Hepatocyte (in vitro differentiated cells): ENCODE results near the gene CYGB. TPM values are rescaled to one million over a fixed set of nuclear protein-coding genes. Genes with fewer than 3 reads are reported as not detected.

Experiments
- DNase-seq: peaks from one replicate; pipeline ENCODE4 v3.0.0-alpha.2; 2016; ENCODE audit warnings: low spot score
- H2AFZ ChIP-seq: fragments of 200-600 bp; sonication (generic); 2 replicates; pipeline ENCODE4 v1.6.0; 2016; ENCODE audit warnings: antibody characterized with exemption, mild to moderate bottlenecking
- H3K27ac ChIP-seq: fragments of 200-600 bp; sonication (generic); 2 replicates; pipeline ENCODE4 v1.5.1; 2016; ENCODE audit warnings: mild to moderate bottlenecking
- H3K27me3 ChIP-seq: fragments of 200-600 bp; sonication (generic); 2 replicates; pipeline ENCODE4 v1.6.1; 2016
- H3K36me3 ChIP-seq: fragments of 200-600 bp; sonication (generic); replicated peaks from 2 replicates; pipeline ENCODE4 v1.5.1; 2016; ENCODE audit warnings: low read depth; ENCODE audit not compliant: insufficient read depth
- H3K4me1 ChIP-seq: fragments of 200-600 bp; sonication (generic); 2 replicates; pipeline ENCODE4 v1.5.1; 2016; ENCODE audit warnings: mild to moderate bottlenecking, moderate library complexity; ENCODE audit not compliant: insufficient read depth
- H3K4me2 ChIP-seq: fragments of 200-600 bp; sonication (generic); 2 replicates; pipeline ENCODE4 v1.6.0; 2016
- H3K4me3 ChIP-seq: fragments of 200-600 bp; sonication (generic); 2 replicates; pipeline ENCODE4 v1.5.1; 2016; ENCODE audit warnings: mild to moderate bottlenecking
- H3K79me2 ChIP-seq: fragments of 200-600 bp; sonication (generic); 2 replicates; pipeline ENCODE4 v1.6.0; 2017; ENCODE audit warnings: mild to moderate bottlenecking
- H3K9me2 ChIP-seq: fragments of 200-600 bp; sonication (generic); replicated peaks from 2 replicates; pipeline ENCODE4 v1.6.0; 2017; ENCODE audit warnings: mild to moderate bottlenecking; ENCODE audit not compliant: insufficient read depth
- H3K9me3 ChIP-seq: fragments of 200-600 bp; sonication (generic); 2 replicates; pipeline ENCODE4 v1.5.1; 2016; ENCODE audit warnings: low read depth, mild to moderate bottlenecking
- H4K20me1 ChIP-seq: fragments of 200-600 bp; sonication (generic); 2 replicates; pipeline ENCODE4 v1.6.0; 2016; ENCODE audit warnings: mild to moderate bottlenecking; ENCODE audit not compliant: insufficient read depth, poor library complexity, severe bottlenecking
- EZH2 ChIP-seq: fragments of 200-600 bp; sonication (generic); IDR thresholded peaks from 2 replicates; pipeline ENCODE4 v1.6.1; 2016; ENCODE audit warnings: antibody characterized with exemption, mild to moderate bottlenecking, borderline replicate concordance
- EZH2phosphoT487 ChIP-seq: fragments of 200-600 bp; sonication (generic); IDR thresholded peaks from one replicate; pipeline ENCODE4 v1.6.1; 2018; ENCODE audit warnings: antibody characterized with exemption, mild to moderate bottlenecking, low read depth, moderate library complexity; ENCODE audit not compliant: unreplicated experiment, severe bottlenecking
- WGBS: methylation state at CpG from one replicate; pipeline ENCODE4 v1.1.6; 2016; ENCODE audit warnings: low lambda C conversion rate; ENCODE audit errors: missing lambda C conversion rate; 5-methylcytosine and 5-hydroxymethylcytosine counted together
- polyA plus RNA-seq: library from polyadenylated mRNA; unstranded; fragments of >200 nt; fragmentation: Nextera tagmentation; extraction: Ambion mirVana; gene quantifications from 2 replicates; pipeline ENCODE4 v1.2.1, GENCODE V29; 2016
- total RNA-seq: library from RNA; depleted of rRNA; stranded (reverse); fragments of >200 nt; gene quantifications from 2 replicates; pipeline ENCODE4 v1.2.3, GENCODE V29; 2014
- TF ChIP-seq, protein P1 (sequence below): fragments of 200-600 bp; sonication (generic); IDR thresholded peaks from 2 replicates; pipeline ENCODE4 v1.5.1; 2016; ENCODE audit warnings: antibody characterized with exemption, mild to moderate bottlenecking; ENCODE audit not compliant: poor library complexity

The CYGB gene
- total and polyA plus RNA-seq, 2 experiments from 2014 or later = 7.8 to 13.8 TPM

DNA sequence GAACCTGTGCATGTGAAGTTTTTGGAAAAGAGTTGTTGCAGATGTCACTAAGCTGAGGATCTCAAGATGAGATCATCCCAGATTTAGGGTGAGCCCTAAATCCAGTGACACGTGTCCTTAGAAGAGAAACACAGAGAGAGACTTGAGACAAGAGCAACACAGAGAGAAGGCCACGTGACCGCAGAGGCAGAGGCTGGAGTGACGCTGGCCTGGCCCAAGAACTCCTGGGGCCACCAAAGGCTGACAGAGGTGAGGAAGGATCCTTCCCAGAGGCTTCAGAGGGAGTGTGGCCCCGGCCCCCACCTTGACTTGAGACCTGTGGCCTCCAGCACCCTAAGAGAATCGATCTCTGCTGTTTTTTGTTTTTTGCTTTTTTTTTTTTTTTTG, 24.2 kb downstream of the CYGB start:
- peak; percentile 2 for DNase-seq
- Histone ChIP-seq H3K4me2 (no peak overlapping the region), H3K4me3 (no peak overlapping the region), H3K27ac (no peak overlapping the region), H3K9me3 (no peaks in the 10 kb centered on the region), H2AFZ (no peak overlapping the region), H3K36me3 (no peaks in the 10 kb centered on the region), H3K4me1 (peaks cover 4% of the 10 kb centered on the region), H3K27me3 (no peaks in the 10 kb centered on the region), H3K9me2 (no peaks in the 10 kb centered on the region), H4K20me1 (no peaks in the 10 kb centered on the region), H3K79me2 (no peaks in the 10 kb centered on the region)
- WGBS = 79% methylated on average over 6 of the region's 6 CpGs
- TF ChIP-seq, protein P1, sequence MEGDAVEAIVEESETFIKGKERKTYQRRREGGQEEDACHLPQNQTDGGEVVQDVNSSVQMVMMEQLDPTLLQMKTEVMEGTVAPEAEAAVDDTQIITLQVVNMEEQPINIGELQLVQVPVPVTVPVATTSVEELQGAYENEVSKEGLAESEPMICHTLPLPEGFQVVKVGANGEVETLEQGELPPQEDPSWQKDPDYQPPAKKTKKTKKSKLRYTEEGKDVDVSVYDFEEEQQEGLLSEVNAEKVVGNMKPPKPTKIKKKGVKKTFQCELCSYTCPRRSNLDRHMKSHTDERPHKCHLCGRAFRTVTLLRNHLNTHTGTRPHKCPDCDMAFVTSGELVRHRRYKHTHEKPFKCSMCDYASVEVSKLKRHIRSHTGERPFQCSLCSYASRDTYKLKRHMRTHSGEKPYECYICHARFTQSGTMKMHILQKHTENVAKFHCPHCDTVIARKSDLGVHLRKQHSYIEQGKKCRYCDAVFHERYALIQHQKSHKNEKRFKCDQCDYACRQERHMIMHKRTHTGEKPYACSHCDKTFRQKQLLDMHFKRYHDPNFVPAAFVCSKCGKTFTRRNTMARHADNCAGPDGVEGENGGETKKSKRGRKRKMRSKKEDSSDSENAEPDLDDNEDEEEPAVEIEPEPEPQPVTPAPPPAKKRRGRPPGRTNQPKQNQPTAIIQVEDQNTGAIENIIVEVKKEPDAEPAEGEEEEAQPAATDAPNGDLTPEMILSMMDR = no peak
- TF ChIP-seq EZH2 = no peak
- TF ChIP-seq EZH2phosphoT487 = no peak

DNA sequence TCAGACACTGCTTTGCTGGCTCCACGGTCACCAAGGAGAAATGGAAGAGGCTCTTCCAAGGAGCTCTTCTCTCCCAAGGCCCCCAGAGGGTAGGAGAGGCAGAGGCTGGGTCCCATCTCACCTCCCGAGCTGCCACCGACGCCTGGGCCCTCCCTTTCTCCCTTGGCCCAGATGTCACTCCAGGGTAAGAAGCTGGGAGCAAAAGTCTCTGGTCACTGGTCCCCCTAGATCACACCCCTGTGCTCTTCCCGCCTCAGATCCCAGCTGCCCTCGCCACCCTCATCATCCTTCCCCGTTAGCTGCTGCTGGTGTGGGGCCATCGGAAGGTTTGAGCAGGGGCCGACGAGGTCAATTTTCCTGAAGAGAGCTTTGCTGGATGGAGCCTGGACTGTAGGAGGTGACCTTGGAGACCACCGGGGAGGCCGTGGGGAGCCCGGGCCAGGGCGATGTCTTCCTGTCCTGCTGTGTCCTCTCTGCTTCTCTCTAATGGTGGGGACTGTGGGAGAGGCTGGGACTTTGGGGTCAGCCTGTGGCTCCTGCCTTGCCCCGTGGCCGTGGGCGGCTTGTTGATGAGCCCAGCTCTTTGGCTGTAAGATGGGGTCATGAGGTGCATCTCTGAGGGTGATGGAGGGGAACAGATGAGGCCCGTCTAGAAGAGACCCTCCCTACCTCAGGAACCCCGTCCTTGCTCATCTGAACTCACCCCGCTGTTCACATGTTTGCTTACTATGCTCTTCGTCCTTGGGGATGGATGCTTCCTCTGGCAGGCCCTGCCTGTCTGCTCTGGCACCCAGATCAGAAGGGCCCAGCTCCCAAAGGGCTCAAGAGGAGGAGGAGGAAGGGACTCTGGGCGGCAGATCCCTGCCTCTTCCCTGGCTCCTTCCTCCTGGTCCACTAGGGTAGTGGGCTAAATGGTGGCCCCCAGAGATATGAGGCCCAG, 24.9 kb downstream of the CYGB start:
- 85% methylated on average over 22 of the region's 22 CpGs for WGBS
- no peak overlapping the region for H3K4me2 ChIP-seq
- H3K9me3 ChIP-seq = no peaks in the 10 kb centered on the region
- no peak overlapping the region for H3K27ac ChIP-seq
- no peaks in the 10 kb centered on the region for H3K27me3 ChIP-seq
- peaks cover 4% of the 10 kb centered on the region for H3K4me1 ChIP-seq
- H3K79me2 ChIP-seq = no peaks in the 10 kb centered on the region
- no peaks in the 10 kb centered on the region for H4K20me1 ChIP-seq
- H3K4me3 ChIP-seq = no peak overlapping the region
- H3K9me2 ChIP-seq = no peaks in the 10 kb centered on the region
- TF ChIP-seq EZH2phosphoT487 (no peak), EZH2 (no peak)
- TF ChIP-seq, protein P1 = no peak
- no peaks in the 10 kb centered on the region for H3K36me3 ChIP-seq
- H2AFZ ChIP-seq = no peak overlapping the region
- DNase-seq = peak; percentile 1

DNA sequence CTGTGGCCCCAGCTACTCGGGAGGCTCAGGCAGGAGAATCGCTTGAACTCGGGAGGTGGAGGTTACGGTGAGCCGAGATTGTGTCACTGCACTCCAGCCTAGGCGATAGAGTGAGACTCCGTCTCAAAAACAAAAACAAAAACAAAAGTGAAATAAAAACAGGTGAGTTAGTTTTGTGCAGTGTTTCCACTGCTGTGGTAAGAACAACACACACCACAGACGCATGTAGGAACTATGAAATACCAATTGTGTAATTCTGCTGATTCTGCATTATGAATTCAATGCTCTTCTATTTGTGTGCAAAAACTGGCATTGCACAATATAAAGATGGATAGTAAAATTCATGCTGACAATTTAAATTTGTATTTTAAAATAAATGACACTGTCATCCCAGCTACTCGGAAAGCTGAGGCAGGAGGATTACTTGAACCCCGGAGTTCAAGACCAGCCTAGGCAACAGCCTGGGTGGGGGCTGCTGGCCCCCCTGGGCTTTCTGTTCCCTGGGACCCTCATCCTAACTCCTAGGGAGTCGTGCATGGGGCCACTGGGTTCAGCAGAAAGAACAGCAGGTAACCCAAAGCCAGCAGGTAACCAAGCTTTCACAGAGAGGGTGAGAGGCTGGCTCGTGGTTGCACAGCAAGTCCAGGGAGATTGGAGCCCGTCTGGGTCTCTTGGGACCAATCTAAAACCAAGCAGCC, 25.7 kb downstream of the CYGB start:
- Histone ChIP-seq H3K4me1 (peaks cover 4% of the 10 kb centered on the region), H3K4me2 (no peak overlapping the region), H3K79me2 (no peaks in the 10 kb centered on the region), H3K27me3 (peaks cover under 1% of the 10 kb centered on the region), H2AFZ (no peak overlapping the region), H3K9me2 (no peaks in the 10 kb centered on the region), H4K20me1 (no peaks in the 10 kb centered on the region), H3K36me3 (no peaks in the 10 kb centered on the region), H3K27ac (no peak overlapping the region), H3K9me3 (no peaks in the 10 kb centered on the region), H3K4me3 (no peak overlapping the region)
- DNase-seq = no peak
- 91% methylated on average over 13 of the region's 13 CpGs for WGBS
- TF ChIP-seq EZH2 (no peak), EZH2phosphoT487 (no peak)
- TF ChIP-seq, protein P1 = no peak
